Measurements from ENCODE around the gene TMEM43. TPM values are rescaled to one million over a fixed set of nuclear protein-coding genes. Genes with fewer than 3 reads are reported as not detected.

The TMEM43 gene
- total and polyA plus RNA-seq, 2 of the 13 experiments (the other 11 are each of a cell fraction or from before 2014, with no cell fraction given) = 48.9 to 50.5 TPM

DNA sequence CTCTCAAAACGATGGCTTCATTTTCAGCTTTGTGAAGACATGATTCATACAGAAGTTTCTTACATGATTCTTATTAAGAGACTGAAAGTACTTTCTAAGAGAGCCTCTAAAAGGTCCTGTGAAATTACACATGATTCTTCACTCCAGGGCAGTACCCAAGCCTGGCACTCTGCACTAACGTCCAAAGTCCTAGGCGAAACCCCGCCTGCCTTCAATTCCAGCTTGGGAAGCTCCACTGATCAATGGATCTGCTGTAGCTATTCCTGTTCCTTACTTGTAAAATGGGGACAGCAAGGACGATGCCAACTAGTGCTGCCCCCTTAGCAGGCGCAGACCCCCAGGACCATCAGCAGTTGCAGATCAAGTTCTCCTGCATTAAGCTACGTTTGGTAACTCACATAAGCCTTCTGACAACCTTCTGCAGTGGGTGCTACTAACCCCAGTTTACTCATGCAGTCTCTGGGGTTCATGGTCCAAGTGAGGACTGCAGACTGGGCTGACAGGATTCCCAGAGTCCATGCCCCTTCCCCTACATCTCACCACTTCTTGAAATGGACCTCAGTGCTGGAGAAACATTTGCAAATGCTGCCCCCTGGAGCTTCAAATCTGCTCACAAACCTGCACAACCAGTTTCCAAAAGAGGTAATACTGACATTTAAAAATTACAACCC, 10.8 kb upstream of the TMEM43 start (continued):
- TF ChIP-seq ZFX (CRISPR knock-in tag; IDR thresholded peaks at IDR 0.05; ENCODE audit: low read depth) (no peak), PPARG (CRISPR knock-in tag; conservative IDR thresholded peaks at IDR 0.05) (peak; percentile 95), MXI1 (IDR thresholded peaks at IDR 0.05; ENCODE audit: borderline replicate concordance, low read depth, low read length) (peak; percentile 49; the same call in 1 of the 3 replicates), RXRB (CRISPR knock-in tag; IDR thresholded peaks at IDR 0.05; ENCODE audit: borderline replicate concordance) (peak; percentile 76; the same call in 1 of the 2 replicates), CC2D1A (CRISPR knock-in tag; IDR thresholded peaks at IDR 0.05) (no peak), SOX6 (IDR thresholded peaks at IDR 0.05) (no peak), SOX6 (CRISPR knock-in tag; IDR thresholded peaks at IDR 0.05) (no peak), ZFP1 (CRISPR knock-in tag; IDR thresholded peaks at IDR 0.05) (no peak), NFE2L2 (IDR thresholded peaks at IDR 0.05; ENCODE audit: low read length) (no peak), ASH2L (IDR thresholded peaks at IDR 0.05; ENCODE audit: insufficient read length, low read depth, low read length) (no peak), FOXP1 (IDR thresholded peaks at IDR 0.05) (no peak), FOXP1 (CRISPR knock-in tag; IDR thresholded peaks at IDR 0.05) (no peak), SRSF1 (optimal IDR thresholded peaks at IDR 0.05; ENCODE audit: low read depth, low read length) (no peak), SALL1 (CRISPR knock-in tag; IDR thresholded peaks at IDR 0.05) (peak; percentile 51), ZNF563 (CRISPR knock-in tag; IDR thresholded peaks at IDR 0.05) (no peak)
- TF ChIP-seq, protein P1, sequence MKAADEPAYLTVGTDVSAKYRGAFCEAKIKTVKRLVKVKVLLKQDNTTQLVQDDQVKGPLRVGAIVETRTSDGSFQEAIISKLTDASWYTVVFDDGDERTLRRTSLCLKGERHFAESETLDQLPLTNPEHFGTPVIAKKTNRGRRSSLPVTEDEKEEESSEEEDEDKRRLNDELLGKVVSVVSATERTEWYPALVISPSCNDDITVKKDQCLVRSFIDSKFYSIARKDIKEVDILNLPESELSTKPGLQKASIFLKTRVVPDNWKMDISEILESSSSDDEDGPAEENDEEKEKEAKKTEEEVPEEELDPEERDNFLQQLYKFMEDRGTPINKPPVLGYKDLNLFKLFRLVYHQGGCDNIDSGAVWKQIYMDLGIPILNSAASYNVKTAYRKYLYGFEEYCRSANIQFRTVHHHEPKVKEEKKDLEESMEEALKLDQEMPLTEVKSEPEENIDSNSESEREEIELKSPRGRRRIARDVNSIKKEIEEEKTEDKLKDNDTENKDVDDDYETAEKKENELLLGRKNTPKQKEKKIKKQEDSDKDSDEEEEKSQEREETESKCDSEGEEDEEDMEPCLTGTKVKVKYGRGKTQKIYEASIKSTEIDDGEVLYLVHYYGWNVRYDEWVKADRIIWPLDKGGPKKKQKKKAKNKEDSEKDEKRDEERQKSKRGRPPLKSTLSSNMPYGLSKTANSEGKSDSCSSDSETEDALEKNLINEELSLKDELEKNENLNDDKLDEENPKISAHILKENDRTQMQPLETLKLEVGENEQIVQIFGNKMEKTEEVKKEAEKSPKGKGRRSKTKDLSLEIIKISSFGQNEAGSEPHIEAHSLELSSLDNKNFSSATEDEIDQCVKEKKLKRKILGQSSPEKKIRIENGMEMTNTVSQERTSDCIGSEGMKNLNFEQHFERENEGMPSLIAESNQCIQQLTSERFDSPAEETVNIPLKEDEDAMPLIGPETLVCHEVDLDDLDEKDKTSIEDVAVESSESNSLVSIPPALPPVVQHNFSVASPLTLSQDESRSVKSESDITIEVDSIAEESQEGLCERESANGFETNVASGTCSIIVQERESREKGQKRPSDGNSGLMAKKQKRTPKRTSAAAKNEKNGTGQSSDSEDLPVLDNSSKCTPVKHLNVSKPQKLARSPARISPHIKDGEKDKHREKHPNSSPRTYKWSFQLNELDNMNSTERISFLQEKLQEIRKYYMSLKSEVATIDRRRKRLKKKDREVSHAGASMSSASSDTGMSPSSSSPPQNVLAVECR (CRISPR knock-in tag; IDR thresholded peaks at IDR 0.05; ENCODE audit: borderline replicate concordance) = no peak; the same call in 1 of the 2 replicates
- TF ChIP-seq, protein P2, sequence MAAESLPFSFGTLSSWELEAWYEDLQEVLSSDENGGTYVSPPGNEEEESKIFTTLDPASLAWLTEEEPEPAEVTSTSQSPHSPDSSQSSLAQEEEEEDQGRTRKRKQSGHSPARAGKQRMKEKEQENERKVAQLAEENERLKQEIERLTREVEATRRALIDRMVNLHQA (CRISPR knock-in tag; IDR thresholded peaks at IDR 0.05) = no peak
- TF ChIP-seq, protein P3, sequence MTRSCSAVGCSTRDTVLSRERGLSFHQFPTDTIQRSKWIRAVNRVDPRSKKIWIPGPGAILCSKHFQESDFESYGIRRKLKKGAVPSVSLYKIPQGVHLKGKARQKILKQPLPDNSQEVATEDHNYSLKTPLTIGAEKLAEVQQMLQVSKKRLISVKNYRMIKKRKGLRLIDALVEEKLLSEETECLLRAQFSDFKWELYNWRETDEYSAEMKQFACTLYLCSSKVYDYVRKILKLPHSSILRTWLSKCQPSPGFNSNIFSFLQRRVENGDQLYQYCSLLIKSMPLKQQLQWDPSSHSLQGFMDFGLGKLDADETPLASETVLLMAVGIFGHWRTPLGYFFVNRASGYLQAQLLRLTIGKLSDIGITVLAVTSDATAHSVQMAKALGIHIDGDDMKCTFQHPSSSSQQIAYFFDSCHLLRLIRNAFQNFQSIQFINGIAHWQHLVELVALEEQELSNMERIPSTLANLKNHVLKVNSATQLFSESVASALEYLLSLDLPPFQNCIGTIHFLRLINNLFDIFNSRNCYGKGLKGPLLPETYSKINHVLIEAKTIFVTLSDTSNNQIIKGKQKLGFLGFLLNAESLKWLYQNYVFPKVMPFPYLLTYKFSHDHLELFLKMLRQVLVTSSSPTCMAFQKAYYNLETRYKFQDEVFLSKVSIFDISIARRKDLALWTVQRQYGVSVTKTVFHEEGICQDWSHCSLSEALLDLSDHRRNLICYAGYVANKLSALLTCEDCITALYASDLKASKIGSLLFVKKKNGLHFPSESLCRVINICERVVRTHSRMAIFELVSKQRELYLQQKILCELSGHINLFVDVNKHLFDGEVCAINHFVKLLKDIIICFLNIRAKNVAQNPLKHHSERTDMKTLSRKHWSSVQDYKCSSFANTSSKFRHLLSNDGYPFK (CRISPR knock-in tag; IDR thresholded peaks at IDR 0.05; ENCODE audit: borderline replicate concordance) = 0 out of 2 replicates have a peak, but pooled peaks have one; percentile 21
- TF ChIP-seq, protein P4, sequence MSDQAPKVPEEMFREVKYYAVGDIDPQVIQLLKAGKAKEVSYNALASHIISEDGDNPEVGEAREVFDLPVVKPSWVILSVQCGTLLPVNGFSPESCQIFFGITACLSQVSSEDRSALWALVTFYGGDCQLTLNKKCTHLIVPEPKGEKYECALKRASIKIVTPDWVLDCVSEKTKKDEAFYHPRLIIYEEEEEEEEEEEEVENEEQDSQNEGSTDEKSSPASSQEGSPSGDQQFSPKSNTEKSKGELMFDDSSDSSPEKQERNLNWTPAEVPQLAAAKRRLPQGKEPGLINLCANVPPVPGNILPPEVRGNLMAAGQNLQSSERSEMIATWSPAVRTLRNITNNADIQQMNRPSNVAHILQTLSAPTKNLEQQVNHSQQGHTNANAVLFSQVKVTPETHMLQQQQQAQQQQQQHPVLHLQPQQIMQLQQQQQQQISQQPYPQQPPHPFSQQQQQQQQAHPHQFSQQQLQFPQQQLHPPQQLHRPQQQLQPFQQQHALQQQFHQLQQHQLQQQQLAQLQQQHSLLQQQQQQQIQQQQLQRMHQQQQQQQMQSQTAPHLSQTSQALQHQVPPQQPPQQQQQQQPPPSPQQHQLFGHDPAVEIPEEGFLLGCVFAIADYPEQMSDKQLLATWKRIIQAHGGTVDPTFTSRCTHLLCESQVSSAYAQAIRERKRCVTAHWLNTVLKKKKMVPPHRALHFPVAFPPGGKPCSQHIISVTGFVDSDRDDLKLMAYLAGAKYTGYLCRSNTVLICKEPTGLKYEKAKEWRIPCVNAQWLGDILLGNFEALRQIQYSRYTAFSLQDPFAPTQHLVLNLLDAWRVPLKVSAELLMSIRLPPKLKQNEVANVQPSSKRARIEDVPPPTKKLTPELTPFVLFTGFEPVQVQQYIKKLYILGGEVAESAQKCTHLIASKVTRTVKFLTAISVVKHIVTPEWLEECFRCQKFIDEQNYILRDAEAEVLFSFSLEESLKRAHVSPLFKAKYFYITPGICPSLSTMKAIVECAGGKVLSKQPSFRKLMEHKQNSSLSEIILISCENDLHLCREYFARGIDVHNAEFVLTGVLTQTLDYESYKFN (CRISPR knock-in tag; conservative IDR thresholded peaks at IDR 0.05) = peak; percentile 40; the same call in 1 of the 2 replicates
